Activated naive CD4-positive, alpha-beta T cell treated with anti-CD3 and anti-CD28 coated beads, Interleukin-2, amount 50 U/mL, for 72 hours (primary cell): Measurements from ENCODE around the gene OTULINL. TPM values are rescaled to one million over a fixed set of nuclear protein-coding genes. Genes with fewer than 3 reads are reported as not detected.
"Not testable (repeated sequence)": the region's sequence is repeated elsewhere in the genome, so short reads cannot be mapped to it uniquely, and the experiment has no call there.

Source experiments
- ATAC-seq, 2 donors: fragments of 150-1000 bp; cut with Tn5 transposase; 2 replicates each; pipeline ENCODE4 v1.10.0; 2021; ENCODE audit warnings: mild to moderate bottlenecking in 2 of 2, moderate library complexity in 2 of 2
- DNase-seq, 2 donors: peaks; one replicate each; pipeline ENCODE4 v3.0.0; 2021 to 2022; ENCODE audit warnings: low spot score in 2 of 2
- H3K27ac Mint-ChIP-seq, 2 donors: one replicate each; pipeline ENCODE4 v1.8.0; 2022; ENCODE audit warnings: mild to moderate bottlenecking in 2 of 2, mixed read lengths in 2 of 2
- H3K36me3 Mint-ChIP-seq, 2 donors: one replicate each; pipeline ENCODE4 v1.8.0; 2022; ENCODE audit warnings: mixed read lengths in 2 of 2
- H3K9me3 Mint-ChIP-seq, 2 donors: one replicate each; pipeline ENCODE4 v1.8.0; 2022; ENCODE audit warnings: mixed read lengths in 2 of 2
- total RNA-seq, 2 donors: library from RNA; stranded (reverse); gene quantifications; one replicate each; pipeline ENCODE4 v1.2.3, GENCODE V29; 2022

The OTULINL gene
- total RNA-seq: 10 to 100 TPM; 10.3 to 16.5 TPM

- DNase-seq (peak; percentile 87 to 89), ATAC-seq (peak; percentile 95)
- H3K9me3 Mint-ChIP-seq: peaks cover 0 to 5% of the 10 kb centered on the region in 2 donors
- peaks cover 0 to 6% of the 10 kb centered on the region in 2 donors for H3K36me3 Mint-ChIP-seq
- peak within 1 kb of the TSS in 1 of 2 donors; percentile 48 for H3K27ac Mint-ChIP-seq
Observed at GRCh38 chr5:14581106-14581890, at the start of gene OTULINL. TSS of gene OTULINL (plus strand) at chr5:14581792. CDS start at chr5:14581895, 103 bp downstream.

GRCh38 chr5:14532180-14532579 is 49.4 kb upstream of the OTULINL start:
- H3K36me3 Mint-ChIP-seq: no peaks in the 10 kb centered on the region
- no peak for DNase-seq
- no peaks in the 10 kb centered on the region for H3K9me3 Mint-ChIP-seq
- no peak overlapping the region for H3K27ac Mint-ChIP-seq
- no peak for ATAC-seq

- no peak for ATAC-seq
- Mint-ChIP-seq H3K36me3 (no peaks in the 10 kb centered on the region), H3K9me3 (peaks cover 0 to 9% of the 10 kb centered on the region in 2 donors), H3K27ac (peak overlapping the region in 1 of 2 donors; percentile 29)
- no peak for DNase-seq
Observed at GRCh38 chr5:14534773-14535172, 46.8 kb upstream of the OTULINL start.

DNA sequence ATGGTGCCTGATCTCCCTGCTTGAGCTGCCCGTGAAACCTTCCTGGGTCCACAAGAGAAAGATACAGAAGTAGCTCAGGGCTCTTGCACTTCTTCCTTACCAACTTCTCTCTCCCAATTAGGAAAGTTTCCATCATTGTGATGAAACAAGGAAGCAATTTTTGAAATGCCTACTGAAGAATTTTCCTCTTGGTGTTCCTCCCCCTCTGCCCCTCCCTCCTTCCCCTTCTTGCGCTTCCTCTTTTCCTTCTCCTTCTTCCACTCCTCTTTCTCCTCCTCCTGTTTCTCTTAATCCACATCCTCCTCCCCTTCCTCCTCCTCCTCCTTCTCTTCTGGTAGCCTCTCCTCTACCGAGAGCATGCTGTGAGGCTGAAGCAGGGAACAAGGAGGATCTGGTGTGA is 36.3 kb upstream of the OTULINL start:
- ATAC-seq (no peak), DNase-seq (no peak)
- Mint-ChIP-seq H3K9me3 (peaks cover 16 to 22% of the 10 kb centered on the region in 2 donors), H3K27ac (no peak overlapping the region), H3K36me3 (peaks cover 14 to 15% of the 10 kb centered on the region in 2 donors)

DNA sequence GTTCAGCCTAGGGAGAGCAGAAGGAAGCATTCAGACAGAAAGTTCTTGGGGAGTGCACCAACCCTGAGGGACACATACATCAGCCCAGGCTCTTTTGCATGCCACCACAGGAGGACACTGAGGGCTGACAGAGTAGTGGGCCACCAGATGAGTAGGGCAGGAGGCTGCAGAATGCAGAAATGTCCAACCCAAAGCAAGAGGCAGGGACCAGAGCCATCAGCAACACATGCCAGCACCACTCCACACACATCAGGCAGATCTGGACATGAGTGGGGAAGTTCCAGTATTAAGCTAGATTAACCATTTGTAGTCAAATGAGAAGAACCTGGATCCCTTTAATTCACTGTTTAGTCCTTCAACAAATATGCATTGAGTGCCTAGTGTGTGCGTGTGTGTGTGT is 35.7 kb upstream of the OTULINL start:
- no peak for ATAC-seq
- peaks cover 12 to 22% of the 10 kb centered on the region in 2 donors for H3K9me3 Mint-ChIP-seq
- H3K36me3 Mint-ChIP-seq: peaks cover 14 to 15% of the 10 kb centered on the region in 2 donors
- no peak overlapping the region for H3K27ac Mint-ChIP-seq
- no peak for DNase-seq

DNA sequence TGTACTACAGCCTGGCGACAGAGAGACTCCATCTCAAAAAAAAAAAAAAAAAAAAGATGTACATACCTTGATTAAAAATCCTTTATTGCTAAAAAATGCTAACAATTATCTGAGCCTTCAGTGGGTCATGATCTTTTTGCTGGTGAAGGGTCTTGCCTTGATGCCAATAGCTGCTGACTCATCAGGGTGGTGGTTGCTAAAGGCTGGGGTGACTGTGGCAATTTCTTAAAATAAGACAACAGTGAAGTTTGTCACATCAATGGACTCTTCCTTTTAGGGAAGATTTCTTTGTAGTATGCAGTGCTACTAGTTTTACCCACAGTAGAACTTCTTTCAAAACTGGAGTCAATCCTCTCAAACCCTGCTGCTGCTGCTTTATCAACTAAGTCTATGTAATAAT is 33.9 kb upstream of the OTULINL start:
- Mint-ChIP-seq H3K9me3 (peaks cover 0 to 9% of the 10 kb centered on the region in 2 donors), H3K36me3 (no peaks in the 10 kb centered on the region), H3K27ac (no peak overlapping the region)
- ATAC-seq (no peak), DNase-seq (no peak)

DNA sequence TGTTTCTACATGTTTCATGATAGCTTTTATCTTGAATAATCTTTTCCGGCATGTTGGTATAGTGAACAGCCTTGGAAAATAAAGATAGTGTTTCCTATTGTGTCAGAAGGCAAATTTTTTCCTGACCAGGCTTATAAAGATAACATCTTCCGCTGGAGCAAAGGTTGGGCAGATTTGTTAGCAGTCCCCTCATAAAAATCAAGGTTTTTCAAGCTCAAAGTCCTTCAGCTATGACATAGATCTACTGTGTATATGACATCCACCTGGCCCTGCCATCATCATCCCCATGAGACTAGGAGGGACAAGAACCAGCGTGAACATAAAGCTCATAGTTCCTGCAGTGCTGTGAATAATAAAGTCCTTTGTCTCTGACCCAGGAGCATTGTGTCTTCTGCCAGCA is 30.4 kb upstream of the OTULINL start:
- H3K9me3 Mint-ChIP-seq: peaks cover 4 to 16% of the 10 kb centered on the region in 2 donors
- peaks cover 0 to 16% of the 10 kb centered on the region in 2 donors for H3K36me3 Mint-ChIP-seq
- no peak overlapping the region for H3K27ac Mint-ChIP-seq
- ATAC-seq (no peak), DNase-seq (no peak)

- Mint-ChIP-seq H3K36me3 (peaks cover 0 to 16% of the 10 kb centered on the region in 2 donors), H3K27ac (no peak overlapping the region), H3K9me3 (peaks cover 4 to 12% of the 10 kb centered on the region in 2 donors)
- DNase-seq (no peak), ATAC-seq (no peak)
Observed at GRCh38 chr5:14552017-14552416, 29.6 kb upstream of the OTULINL start.

- H3K27ac Mint-ChIP-seq, DNase-seq: not testable (repeated sequence)
- peak in 1 of 2 donors; percentile 14 for ATAC-seq
- H3K36me3 Mint-ChIP-seq: peaks cover 0 to 16% of the 10 kb centered on the region in 2 donors
- peaks cover 4 to 12% of the 10 kb centered on the region in 2 donors for H3K9me3 Mint-ChIP-seq
Observed at GRCh38 chr5:14554288-14554687, 27.3 kb upstream of the OTULINL start.

DNA sequence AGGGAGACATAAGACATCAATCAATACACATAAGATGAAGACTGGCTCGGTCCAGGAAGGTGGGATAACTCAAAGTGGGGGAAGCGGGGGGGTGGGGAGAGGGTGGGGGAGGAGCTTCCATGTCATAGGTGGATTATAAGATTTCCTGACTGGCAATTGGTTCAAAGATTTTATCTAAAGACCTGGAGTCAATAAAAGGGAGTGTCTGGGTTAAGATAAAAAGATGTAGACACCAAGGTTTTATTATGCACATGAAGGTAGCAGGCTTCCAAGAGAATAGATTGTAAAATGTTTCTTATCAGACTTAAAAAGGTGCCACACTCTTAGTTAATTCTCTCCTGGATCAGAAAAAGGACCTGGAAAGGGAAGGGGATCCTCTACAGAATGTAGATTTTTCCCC is 25.6 kb upstream of the OTULINL start:
- Mint-ChIP-seq H3K27ac (no peak overlapping the region), H3K36me3 (peaks cover 0 to 16% of the 10 kb centered on the region in 2 donors), H3K9me3 (peaks cover 4 to 12% of the 10 kb centered on the region in 2 donors)
- DNase-seq: no peak
- no peak for ATAC-seq

GRCh38 chr5:14557203-14557770 is 24.3 kb upstream of the OTULINL start:
- no peak overlapping the region for H3K27ac Mint-ChIP-seq
- DNase-seq (no peak), ATAC-seq (no peak)
- peaks cover 0 to 16% of the 10 kb centered on the region in 2 donors for H3K36me3 Mint-ChIP-seq
- H3K9me3 Mint-ChIP-seq: peaks cover 4 to 12% of the 10 kb centered on the region in 2 donors

DNA sequence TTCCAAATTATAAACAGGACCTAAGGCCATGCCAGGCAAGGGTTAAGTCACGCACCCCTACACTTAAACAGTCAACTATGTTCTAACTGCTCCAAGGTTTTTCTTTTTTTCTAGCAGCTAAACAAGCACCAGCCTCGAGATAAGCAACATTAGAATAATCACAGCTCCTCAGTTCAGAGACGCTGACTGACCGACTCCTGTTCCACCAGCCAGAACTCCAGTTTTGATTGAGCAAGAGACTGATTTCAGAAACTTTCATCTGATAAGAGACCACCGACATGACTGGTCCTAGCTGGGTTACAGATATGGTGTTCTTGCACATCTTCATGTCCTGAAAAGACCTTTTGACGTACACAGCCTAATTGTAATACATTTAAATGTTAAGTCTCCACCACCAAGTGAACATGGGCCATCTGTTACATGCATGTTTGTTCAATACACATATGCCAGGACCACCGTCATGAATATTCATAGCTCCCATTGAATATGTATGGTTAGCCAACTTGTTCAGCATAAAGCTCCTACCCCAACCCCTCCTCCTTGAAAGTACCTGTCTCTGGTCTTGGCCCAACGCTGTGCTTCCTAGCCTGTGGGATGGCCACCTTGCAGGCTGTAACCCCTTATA is 23.7 kb upstream of the OTULINL start:
- Mint-ChIP-seq H3K27ac (no peak overlapping the region), H3K36me3 (peaks cover 0 to 16% of the 10 kb centered on the region in 2 donors), H3K9me3 (peaks cover 4 to 10% of the 10 kb centered on the region in 2 donors)
- DNase-seq (no peak), ATAC-seq (no peak)

GRCh38 chr5:14560091-14560595 is 21.4 kb upstream of the OTULINL start:
- Mint-ChIP-seq H3K27ac (no peak overlapping the region), H3K9me3 (peaks cover 0 to 5% of the 10 kb centered on the region in 2 donors)
- DNase-seq: no peak

DNA sequence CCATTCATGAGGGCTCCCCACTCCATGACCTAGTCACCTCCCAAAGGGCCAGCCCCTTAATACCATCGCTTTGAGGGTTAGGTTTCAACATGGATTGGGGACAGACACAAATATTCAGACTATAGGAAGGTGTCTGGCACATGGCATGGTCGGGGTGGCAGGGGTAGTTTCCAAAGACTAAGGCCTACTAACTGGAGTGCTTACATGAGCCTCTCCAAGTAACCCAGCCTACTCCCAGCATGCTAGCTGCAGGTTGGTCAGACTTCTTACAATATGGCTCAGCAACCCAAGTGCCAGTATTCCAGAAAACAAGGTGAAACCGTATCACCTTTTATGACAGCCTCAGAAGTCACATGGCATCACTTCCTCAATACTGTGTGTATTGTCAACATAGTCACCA is 19.9 kb upstream of the OTULINL start:
- Mint-ChIP-seq H3K9me3 (peaks cover 0 to 6% of the 10 kb centered on the region in 2 donors), H3K36me3 (no peaks in the 10 kb centered on the region), H3K27ac (no peak overlapping the region)
- ATAC-seq (no peak), DNase-seq (no peak)

More at GRCh38 chr5:14560091-14560595, 21.4 kb upstream of the OTULINL start:
- ATAC-seq: peak in 1 of 2 donors; percentile 20
- H3K36me3 Mint-ChIP-seq: no peaks in the 10 kb centered on the region

GRCh38 chr5:14568333-14568732 is 13.3 kb upstream of the OTULINL start:
- no peak for DNase-seq
- no peak for ATAC-seq
- no peaks in the 10 kb centered on the region for H3K36me3 Mint-ChIP-seq
- no peak overlapping the region for H3K27ac Mint-ChIP-seq
- peaks cover 0 to 17% of the 10 kb centered on the region in 2 donors for H3K9me3 Mint-ChIP-seq

DNA sequence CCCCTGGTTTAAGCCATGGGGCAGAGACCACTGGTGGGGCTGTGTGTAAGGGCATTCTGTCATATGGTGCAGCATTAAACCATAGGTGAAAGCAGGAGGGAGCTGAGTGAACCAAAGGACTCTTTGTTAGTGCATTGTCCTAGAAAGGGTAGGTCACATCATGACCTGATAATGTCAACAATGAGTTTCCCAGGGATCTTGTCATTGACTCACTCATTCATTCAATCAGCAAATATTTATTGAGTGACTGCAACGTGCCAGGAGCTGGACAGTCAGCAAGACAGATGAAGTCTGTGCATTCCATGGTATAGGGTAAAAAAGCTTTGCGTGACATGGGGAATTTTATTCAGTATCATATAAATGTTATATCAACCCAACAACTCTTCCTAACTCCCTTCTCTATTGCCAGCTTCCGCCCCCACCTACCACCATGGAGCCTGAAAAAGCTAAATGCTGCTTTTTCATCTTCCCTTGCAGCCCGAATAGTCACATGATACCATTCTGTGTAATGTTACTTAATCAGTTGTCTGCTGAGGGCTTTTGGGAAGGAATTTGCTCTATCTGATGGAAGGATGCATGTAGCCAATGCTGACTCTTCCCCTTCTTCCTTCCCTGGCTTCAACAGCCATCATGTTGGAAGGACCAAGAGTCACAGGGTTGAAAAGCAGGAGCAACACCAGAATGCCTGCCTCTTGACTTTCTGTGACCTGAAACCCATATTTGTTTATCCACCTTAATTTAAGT is 11.5 kb upstream of the OTULINL start:
- Mint-ChIP-seq H3K36me3 (no peaks in the 10 kb centered on the region), H3K27ac (no peak overlapping the region), H3K9me3 (peaks cover 0 to 12% of the 10 kb centered on the region in 2 donors)
- ATAC-seq: no peak
- no peak for DNase-seq
